Measurements from ENCODE around the gene SNRNP27. TPM values are rescaled to one million over a fixed set of nuclear protein-coding genes. Genes with fewer than 3 reads are reported as not detected.
"Not testable (repeated sequence)": the region's sequence is repeated elsewhere in the genome, so short reads cannot be mapped to it uniquely, and the experiment has no call there.

Gene SNRNP27
- total and polyA plus RNA-seq, 5 experiments from 2014 or later = 38.6 to 60.9 (median 50.9) TPM

DNA sequence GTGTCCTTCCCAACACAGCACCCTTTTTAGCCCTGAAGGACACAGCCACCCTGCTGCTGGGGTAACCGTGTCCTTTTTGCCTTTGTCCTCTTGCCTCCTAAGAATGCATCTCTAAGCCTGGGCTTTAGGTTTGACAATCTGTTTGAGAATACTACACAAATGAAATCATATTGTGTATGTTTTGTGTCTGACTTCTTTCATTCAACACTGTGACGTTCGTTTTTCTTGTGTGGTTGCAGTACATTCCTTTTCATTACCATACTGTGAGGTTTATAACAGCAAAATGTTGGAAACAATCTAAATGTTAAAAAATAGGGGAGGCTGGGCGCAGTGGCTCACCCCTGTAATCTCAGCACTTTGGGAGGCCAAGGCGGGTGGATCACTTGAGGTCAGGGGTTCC, 56.5 kb downstream of the SNRNP27 start:
- peaks cover 0 to 3% (median 0%) of the 10 kb centered on the region in 5 donors for H3K27me3 Mint-ChIP-seq
- ATAC-seq (no peak), DNase-seq (no peak)
- no peaks in the 10 kb centered on the region for H3K9me3 Mint-ChIP-seq
- H3K27ac Mint-ChIP-seq = peak overlapping the region in 1 of 10 donors; percentile 48
- no peaks in the 10 kb centered on the region for H3K36me3 Mint-ChIP-seq
- POLR2A ChIA-PET = no interaction called here
- H3K4me3 Mint-ChIP-seq = no peak overlapping the region
- peaks cover 22 to 29% (median 26%) of the 10 kb centered on the region in 4 donors for H3K4me1 Mint-ChIP-seq

GRCh38 chr2:69950671-69951070, 56.9 kb downstream of the SNRNP27 start:
- H3K27ac Mint-ChIP-seq, H3K36me3 Mint-ChIP-seq, ATAC-seq, DNase-seq, H3K27me3 Mint-ChIP-seq, POLR2A ChIA-PET, H3K4me3 Mint-ChIP-seq, H3K9me3 Mint-ChIP-seq: not testable (repeated sequence)
- peaks cover 19 to 25% (median 21%) of the 10 kb centered on the region in 4 donors for H3K4me1 Mint-ChIP-seq

- Mint-ChIP-seq H3K9me3 (no peaks in the 10 kb centered on the region), H3K4me1 (peaks cover 3 to 6% (median 4%) of the 10 kb centered on the region in 4 donors), H3K4me3 (no peak overlapping the region), H3K27ac (peak overlapping the region in 2 of 10 donors; percentile 6 to 25), H3K36me3 (no peaks in the 10 kb centered on the region), H3K27me3 (peaks cover 0 to 3% (median 0%) of the 10 kb centered on the region in 5 donors)
- DNase-seq (no peak), ATAC-seq (no peak)
- POLR2A ChIA-PET = no interaction called here
These were observed 58.8 kb downstream of the SNRNP27 start for GRCh38 chr2:69952336-69953115.

DNA sequence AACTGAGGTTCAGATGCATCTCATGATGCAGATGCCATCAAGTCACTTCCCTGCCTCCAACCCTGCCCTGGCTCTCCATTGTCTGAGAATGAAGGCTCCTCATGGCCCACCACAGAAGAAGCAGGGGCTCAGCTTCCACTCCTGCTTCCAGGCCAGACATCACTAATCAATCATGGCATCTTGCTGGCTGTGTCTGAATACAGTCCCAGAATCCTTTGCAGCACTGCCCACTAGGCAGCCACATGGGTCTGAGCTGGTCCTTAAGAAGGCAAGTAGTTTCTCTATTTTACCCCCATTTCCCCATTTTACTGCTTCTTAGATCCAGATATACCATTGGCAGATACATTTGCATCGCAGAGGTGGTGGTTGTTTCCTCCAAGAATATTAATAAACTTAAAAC, 60.3 kb downstream of the SNRNP27 start:
- peak overlapping the region in 1 of 10 donors; percentile 58 for H3K27ac Mint-ChIP-seq
- DNase-seq = no peak
- H3K9me3 Mint-ChIP-seq = no peaks in the 10 kb centered on the region
- POLR2A ChIA-PET = no interaction called here
- H3K36me3 Mint-ChIP-seq = no peaks in the 10 kb centered on the region
- peaks cover 0 to under 1% (median 0%) of the 10 kb centered on the region in 5 donors for H3K27me3 Mint-ChIP-seq
- no peak overlapping the region for H3K4me3 Mint-ChIP-seq
- peaks cover 0 to 2% (median 1%) of the 10 kb centered on the region in 4 donors for H3K4me1 Mint-ChIP-seq
- no peak for ATAC-seq

Other genes with a start within 250 kb of the SNRNP27 start
- gene ANXA4, start 151.8 kb upstream of the SNRNP27 start, total RNA-seq = 10 to 100 TPM in 1 of 2 experiments, 1 to 10 TPM in 1; 8.0 to 10.0 TPM
- gene ANXA4, start 151.8 kb upstream of the SNRNP27 start, polyA plus RNA-seq = 10 to 100 TPM in 1 of 3 donors, 1 to 10 TPM in 2; 2.9 to 15.8 (median 3.8) TPM
- gene GMCL1, start 64.3 kb upstream of the SNRNP27 start, total RNA-seq = 10 to 100 TPM; 30.8 to 37.7 TPM
- gene GMCL1, start 64.3 kb upstream of the SNRNP27 start, polyA plus RNA-seq = 10 to 100 TPM; 30.2 to 45.3 (median 41.4) TPM
- 10 to 100 TPM; 14.3 to 15.8 TPM for gene MXD1, start 21.2 kb downstream of the SNRNP27 start, total RNA-seq
- gene MXD1, start 21.2 kb downstream of the SNRNP27 start, polyA plus RNA-seq = 1 to 10 TPM; 6.4 to 9.3 (median 8.8) TPM
- 1 to 10 TPM; 2.3 to 2.8 TPM for gene ASPRV1, start 67.7 kb downstream of the SNRNP27 start, total RNA-seq
- gene ASPRV1, start 67.7 kb downstream of the SNRNP27 start, polyA plus RNA-seq = 1 to 10 TPM in 2 of 3 donors, under 1 TPM in 1; 0.91 to 1.8 (median 1.1) TPM
- 100 to 1,000 TPM; 386 to 393 TPM for gene PCBP1, start 193.5 kb downstream of the SNRNP27 start, total RNA-seq
- 100 to 1,000 TPM; 159 to 218 (median 195) TPM for gene PCBP1, start 193.5 kb downstream of the SNRNP27 start, polyA plus RNA-seq

Data from naive thymus-derived CD8-positive, alpha-beta T cell (primary cell).